NOMO-1 treated with DMSO at 0.1 percent for 48 hours (cell line): Measurements from ENCODE around the gene PLOD1.
"Not testable (repeated sequence)": the region's sequence is repeated elsewhere in the genome, so short reads cannot be mapped to it uniquely, and the experiment has no call there.

Source experiments
- DNase-seq: peaks from one replicate; lab custom pipeline; 2025; ENCODE audit not compliant: unreplicated experiment; lab: John Stamatoyannopoulos, UW

Gene PLOD1

GRCh38 chr1:12003762-12004161 is 69.2 kb downstream of the PLOD1 start:
- no peak for DNase-seq

DNA sequence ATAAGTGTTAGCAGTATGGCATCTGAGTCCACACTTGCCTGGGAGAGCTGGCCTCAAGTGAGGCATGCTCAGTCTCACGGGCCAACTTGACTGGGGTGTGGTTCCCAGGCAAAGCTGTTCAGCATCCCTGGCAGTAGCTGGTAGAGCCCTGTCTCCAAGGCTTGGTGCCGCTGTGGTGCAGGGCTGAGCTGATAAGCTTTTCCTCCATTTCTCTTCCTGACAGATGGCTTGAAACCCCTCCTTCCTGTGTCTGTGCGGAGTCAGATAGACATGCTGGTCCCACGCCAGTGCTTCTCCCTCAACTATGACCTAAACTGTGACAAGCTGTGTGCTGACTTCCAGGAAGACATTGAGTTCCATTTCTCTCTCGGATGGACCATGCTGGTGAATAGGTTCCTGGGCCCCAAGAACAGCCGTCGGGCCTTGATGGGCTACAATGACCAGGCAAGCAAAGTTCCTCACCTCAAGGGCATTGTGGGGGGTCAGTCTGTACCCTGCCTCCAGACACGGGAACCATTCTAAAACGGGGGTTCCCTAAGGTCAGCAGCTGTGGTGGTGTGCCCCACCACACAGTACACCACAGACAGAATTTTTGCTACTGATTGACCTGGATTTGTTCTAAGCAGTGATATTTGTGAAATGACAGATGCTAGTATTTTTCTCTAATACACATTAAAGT is 71.1 kb downstream of the PLOD1 start:
- DNase-seq, result no peak

GRCh38 chr1:12006167-12006921 is 71.8 kb downstream of the PLOD1 start:
- no peak for DNase-seq

DNA sequence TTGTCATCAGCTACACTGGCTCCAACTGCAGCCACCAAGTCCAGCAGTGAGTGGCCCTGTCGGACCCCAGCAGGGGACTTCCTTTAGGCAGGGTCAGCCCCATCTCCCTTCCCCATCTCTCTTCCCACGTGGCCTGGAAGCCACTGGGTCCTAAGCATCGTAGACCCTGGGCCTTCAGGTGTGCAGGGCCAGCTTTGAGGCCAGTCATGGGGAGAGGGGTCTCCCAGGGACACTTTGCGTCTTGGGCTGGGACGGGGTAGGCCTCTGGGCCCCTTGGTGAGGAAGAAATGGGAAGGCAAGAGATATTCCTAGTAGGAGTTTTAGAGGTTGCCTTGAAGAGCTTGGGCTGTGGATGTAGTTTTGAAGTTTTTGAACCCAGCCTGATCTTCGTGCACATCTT is 72.7 kb downstream of the PLOD1 start:
- no peak for DNase-seq

DNA sequence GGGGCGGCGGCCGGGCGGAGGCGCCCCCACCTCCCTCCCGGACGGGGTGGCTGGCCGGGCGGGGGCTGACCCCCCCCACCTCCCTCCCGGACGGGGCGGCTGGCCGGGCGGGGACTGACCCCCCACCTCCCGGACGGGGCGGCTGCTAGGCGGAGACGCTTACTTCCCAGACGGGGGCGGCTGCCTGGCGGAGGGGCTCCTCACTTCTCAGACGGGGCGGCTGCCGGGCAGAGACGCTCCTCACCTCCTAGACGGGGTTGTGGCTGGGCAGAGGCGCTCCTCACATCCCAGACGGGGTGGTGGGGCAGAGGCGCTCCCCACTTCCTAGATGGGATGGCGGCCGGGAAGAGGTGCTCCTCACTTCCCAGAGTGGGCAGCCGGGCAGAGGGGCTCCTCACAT is 73.8 kb downstream of the PLOD1 start:
- DNase-seq, result not testable (repeated sequence)

DNA sequence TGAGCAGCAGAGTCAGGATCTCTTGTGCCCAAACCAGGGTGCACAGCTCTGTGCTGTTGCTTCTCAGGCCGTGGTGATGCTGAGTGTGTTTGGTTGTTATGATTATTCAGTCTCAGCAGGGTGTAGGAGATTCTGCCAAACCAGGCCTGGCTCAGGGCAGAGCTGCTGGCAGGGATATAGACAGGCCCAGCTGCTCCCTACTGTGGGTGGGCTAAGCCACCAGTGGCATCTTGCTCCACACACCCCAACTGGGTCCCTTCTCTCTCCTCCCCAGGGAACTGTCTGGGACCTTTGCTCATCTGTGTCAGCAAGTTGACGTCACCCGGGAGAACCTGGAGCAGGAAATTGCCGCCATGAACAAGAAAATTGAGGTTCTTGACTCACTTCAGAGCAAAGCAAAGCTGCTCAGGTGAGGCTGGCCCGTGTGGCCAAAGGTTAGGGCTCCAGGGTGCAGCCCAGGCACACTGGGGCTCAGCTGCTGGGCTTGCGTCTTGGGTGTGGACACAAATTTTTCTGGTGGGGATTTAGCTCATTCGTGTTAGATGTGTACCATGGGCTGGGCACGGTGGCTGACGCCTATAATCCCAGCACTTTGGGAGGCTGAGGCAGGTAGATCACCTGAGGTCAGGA is 74.9 kb downstream of the PLOD1 start:
- DNase-seq, result no peak

DNA sequence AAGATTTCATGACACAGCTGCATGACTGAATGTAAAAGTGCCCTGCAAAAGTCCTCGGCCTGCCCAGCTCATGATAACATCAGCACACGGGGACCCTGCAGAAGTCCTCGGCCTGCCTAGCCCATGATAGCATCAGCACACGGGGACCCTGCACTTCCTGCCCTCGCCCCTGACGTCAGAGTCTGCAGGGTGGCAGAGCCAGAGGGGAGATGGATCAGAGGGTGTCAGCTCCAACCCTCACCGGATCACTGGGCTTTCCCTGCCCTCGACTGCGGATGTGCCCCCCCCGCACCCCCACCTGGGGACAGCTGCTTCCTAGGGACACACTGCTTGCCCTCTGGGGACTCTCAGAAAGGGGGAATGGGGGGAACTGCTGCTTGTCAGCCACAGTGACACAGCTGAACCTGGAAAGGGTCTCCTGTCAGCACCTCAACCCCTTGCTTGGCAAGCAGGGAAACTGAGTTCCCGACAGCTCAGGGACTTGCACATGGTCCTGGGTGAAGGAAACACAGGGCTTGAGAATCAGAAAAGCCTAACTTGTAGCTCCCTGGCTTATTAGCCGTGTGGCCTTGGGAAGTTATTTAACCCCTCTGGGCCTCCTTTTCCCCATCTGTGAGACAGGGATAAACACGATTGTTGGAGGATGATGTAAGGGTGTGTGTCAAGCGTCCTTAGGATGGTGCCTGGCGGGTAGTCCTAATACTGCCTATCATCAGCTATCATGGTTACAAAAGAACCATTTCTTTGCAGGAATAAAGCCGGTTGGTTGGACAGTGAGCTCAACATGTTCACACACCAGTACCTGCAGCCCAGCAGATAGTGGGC is 76.4 kb downstream of the PLOD1 start:
- DNase-seq, result no peak

DNA sequence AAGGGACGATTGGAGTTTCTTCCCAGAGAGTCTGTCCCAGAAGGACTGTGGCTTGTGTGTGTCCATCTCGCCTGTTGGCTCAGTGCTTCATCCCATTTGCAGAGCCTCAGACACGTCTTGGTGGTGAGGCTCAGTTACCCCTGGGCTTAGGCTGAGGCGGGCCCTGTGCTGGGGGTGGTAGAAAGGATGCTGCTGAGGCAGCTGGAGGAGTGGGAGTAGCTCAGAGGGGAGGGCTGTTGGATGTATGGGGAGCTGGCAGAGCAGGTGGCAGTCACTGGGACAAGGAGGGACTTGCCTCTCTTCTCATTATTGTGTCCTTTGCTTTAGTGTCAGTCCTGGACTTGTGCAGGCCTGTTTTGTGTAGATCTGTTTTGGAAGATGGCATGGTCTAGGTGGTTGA is 77.5 kb downstream of the PLOD1 start:
- no peak for DNase-seq

DNA sequence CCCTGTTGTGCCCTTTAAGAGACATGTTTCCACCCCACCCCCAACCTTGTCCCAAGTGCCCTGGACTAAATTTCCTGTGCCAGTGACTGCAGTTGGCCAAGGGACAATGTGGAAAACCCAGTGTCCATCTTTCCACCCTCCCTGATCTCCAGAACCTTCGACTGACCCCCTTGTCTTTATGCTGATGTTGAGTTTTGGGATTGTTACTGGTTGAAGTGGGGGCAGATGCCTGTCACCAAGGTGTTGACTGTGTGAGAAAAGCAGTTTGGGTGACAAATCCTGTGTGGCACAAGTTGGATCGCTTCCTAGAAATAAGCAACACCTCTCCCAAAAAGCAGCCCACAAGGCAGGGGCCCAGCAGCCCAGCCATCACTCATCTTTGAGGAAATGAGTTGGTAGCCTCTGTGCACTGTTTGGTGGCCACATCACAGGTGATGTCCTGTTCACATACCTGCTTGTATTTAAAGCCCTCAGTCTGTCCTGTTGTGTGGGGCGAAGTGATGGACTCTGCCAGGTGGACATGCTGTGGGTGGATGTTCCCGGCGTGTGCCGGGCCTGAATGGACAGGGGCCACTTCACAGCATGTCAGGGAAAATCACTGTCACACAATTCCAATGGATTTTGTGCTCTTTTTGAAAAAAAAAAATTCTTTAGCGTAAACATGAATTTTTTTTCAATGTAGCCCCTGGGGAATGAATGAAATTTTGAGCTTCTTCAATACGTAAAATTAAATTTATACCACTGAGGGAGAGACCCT is 78.2 kb downstream of the PLOD1 start:
- no peak for DNase-seq

DNA sequence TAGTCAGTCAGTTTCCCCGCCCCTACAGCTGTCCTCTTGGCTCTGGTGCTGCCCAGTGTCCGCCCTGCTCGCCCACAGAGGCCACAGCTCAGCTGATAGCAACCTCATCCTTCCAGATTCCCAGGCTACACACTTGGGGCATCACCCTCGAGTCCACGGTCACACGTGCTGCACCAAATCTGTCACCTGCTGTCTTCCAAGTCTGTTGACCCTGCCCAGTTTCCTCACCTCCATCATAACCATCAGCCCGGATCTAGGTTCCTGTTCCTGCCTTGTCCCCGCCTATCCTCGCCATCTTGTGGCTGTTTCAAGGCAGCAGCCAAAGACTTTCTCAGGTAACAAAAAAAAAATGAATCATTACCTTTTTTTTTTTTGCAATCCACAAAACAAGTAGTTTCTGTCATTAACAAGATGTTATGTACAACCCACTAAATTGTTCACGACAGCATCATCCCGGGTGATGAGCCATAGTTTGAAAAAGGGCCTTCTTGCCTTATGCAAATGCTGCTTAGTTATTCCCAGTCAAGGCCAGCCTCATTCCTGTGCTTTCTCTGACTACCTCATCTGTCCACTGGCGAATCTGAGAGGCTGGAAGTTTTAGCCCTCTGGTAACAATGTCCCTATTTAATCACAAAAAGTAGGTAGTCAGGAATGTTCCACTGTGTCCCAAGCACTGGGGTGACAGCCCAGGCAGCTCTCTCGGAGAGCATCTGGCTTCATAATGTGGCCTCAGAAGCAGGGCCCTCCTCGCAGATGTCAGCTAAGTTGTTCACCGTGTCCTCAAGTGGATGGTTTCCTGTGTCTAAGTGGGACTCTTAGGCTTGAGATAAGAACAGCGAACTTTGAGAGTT is 79.8 kb downstream of the PLOD1 start:
- DNase-seq, result peak; percentile 7

DNA sequence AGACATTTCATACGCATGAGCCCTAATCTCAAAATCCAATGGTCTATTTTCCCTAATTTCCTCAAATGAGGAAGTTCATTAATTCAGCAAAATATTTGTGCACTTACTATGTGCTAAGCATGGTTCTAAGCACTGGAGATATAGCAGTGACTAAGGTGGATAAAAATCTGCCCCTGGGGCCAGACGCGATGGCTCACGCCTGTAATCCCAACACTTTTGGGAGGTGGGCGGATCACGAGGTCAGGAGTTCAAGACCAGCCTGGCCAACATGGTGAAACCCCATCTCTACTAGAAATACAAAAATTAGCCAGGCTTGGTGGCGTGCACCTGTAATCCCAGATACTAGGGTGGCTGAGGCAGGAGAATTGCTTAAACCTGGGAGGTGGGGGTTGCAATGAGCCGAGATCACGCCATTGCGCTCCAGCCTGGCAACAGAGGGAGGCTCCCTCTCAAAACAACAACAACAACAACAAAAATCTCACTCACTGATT is 80.5 kb downstream of the PLOD1 start:
- no peak for DNase-seq

DNA sequence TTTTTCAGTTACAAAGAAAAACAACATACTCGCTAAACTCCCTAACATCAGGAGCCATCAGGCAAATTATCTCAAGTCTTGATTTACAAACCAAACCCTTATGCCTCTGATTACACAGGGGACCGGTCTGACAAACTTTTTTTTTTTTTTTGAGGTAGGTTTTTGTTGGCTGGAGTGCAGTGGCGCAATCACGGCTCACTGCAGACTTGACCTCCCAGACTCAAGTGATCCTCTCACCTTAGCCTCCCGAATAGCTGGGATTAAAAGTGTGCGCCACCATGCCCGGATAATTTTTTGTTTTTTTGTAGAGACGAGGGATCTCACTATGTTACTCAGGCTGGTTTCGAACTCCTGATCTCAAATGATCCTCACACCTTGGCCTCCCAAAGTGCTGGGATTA is 81.0 kb downstream of the PLOD1 start:
- DNase-seq, result no peak

DNA sequence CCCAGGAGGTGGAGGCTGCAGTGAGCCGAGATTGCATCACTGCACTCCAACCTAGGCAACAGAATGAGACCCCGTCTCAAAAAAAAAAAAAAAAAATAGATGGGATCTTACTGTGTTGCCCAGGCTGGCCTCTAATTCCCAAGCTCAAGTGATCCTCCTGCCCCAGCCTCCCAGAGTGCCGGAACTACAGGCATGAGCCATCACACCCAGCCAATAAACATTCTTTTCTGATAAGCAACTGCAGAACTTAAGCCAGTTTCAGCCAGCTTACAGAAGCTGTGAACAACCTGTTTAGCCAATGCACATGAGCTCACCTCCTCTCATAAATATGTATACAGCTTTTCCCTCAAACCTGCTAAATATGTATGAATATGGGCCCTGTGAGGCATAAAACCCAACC is 81.7 kb downstream of the PLOD1 start:
- DNase-seq, result no peak

DNA sequence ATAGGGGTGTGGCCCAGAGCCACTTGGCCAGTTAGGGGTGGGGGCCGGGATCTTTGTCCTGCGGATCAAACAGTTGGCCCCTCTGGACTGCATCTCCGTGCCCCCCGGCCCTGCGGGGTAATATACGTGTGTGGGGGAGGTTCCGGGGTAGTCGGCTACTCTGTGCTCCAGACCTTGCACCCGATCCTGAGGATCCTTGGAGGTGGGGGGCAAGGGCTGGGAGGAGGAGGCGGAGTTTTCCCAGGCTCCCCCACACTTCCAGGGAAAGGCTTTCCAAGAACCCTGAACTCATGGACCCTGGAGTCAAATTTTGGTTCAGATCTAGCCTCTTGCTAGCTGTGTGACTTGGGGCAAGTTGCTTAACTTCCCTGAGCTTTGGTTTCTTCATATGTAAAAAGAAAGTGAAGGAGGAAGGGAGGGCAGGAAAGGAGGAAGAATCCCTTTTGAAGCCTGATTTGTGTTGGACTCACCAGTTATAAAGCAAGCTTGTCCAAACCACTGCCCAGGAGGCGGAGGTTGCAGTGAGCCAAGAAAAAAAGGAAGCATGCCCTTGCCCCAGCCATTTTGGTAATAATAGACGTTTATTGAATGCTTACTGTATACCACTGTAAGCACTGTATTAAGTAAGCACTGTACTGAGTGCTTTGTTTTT is 85.5 kb downstream of the PLOD1 start:
- DNase-seq, result peak; percentile 78

DNA sequence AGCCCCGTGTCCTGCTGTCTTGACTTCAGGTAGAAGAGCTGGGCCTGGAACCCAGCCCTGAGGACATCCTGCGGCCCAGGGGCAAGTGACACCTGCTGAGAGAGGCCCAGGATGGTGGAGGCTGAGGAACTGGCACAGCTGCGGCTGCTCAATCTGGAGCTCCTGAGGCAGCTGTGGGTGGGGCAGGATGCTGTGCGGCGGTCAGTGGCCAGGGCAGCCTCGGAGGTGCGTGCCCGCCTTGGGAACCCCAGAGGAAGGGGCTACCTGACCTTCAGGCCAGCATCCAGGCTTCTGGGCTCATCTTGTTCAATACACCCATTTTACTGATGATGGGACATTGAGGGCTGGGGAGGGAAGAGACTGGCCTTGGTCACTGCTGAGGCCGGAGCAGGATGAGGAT is 87.1 kb downstream of the PLOD1 start:
- DNase-seq, result no peak

DNA sequence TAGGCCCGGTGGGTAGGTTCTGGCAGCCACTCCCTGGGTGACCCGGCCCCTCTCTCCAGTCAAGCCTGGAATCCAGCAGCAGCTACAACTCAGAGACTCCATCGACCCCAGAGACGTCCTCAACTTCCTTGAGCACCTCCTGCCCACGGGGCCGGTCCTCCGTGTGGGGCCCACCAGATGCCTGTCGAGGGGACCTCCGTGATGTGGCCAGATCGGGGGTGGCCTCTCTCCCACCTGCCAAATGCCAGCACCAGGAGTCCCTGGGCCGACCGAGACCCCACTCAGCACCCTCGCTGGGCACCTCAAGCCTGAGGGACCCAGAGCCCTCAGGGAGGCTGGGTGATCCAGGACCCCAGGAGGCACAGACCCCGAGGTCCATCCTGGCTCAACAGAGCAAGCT is 87.5 kb downstream of the PLOD1 start:
- no peak for DNase-seq
